Measurements from ENCODE around the gene KANK4. TPM values are rescaled to one million over a fixed set of nuclear protein-coding genes. Genes with fewer than 3 reads are reported as not detected.
"Not testable (repeated sequence)": the region's sequence is repeated elsewhere in the genome, so short reads cannot be mapped to it uniquely, and the experiment has no call there.

KANK4 gene
- total RNA-seq, 1 donor from 2014 or later: 0.47 TPM

GRCh38 chr1:62237950-62238374 lies 81.3 kb downstream of the KANK4 start:
- DNase-seq: no peak

DNA sequence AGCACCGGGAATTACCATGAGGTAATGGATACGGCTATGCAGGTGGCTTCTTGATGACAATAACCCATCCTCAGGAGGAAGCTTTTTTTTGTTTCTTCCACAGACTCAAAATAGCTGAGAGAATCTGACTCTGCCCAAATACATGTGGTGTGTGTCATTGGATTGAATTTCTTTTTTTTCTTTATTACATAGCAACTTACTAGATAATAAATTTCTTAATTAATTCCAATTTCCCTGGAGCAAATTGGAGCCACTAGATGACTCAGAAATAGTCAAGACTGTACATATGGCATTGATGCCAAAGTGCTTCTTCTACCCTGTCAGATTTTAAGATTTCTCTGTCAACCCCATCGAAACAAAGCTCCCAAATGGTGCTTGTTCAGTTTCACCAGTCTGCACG lies 81.9 kb downstream of the KANK4 start:
- DNase-seq: no peak

DNA sequence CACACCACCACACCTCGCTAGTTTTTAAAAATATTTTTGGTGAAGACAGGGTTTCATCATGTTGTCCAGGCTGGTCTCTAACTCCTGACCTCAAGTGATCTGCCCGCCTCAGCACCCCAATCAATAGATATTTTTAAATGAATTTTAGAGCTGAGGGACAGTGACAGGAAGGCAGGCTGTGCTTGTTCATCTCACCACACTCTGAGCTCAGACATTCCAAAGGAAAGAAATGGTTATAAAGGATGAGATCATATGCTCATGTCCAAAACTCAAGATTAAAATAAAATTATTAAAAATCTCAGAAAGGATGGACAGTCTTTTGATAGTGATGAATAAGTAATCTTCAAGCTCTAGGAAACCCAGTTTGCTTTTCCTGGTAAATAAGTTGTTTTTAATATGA lies 83.7 kb downstream of the KANK4 start:
- no peak for DNase-seq

- no peak for DNase-seq
Measured at GRCh38 chr1:62234688-62235087, 84.5 kb downstream of the KANK4 start.

DNA sequence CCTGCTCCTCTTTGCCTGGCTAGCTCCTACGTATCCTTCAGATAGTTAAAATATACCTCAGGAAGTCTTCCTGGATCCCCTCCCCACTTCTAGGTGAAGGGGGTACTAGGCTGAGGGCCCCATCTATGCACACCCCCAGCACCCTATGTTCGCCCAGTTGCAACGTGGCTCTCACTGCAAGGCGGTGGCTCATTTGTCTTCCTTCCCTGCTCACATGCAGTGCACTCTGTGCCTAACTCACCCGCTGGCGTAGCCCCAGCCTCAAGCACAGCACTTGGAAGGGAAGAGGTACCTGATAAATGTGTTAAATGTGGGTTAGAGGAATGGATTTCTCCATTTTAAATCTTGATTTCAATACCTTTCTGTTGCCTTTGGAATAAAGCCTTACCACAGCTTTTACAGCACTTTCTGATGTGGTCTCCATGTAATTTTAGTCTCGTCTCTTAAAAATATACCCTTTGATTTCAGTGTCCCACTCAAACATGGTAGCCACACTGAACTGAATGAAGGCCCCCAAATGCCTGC lies 85.2 kb downstream of the KANK4 start:
- no peak for DNase-seq

GRCh38 chr1:62232871-62233278 lies 86.4 kb downstream of the KANK4 start:
- no peak for DNase-seq

DNA sequence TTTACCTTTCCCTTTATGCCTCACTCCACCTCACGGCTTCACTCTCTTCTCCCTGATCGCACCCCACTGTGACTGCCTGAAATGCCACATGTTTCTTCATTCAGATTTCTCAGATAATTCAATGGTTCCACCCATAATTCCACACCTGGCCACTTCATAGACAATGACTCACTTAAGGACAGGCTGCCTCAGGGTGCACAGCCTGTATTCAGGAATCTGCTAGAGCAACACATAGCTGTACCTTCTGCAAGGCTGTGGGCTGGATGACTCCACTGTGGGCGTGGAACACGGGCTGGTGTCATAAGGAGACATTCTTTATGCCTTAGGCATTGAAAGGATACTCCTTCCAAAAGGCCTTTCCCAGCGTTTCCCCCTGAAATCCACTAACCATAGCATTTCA lies 88.5 kb downstream of the KANK4 start:
- no peak for DNase-seq

- no peak for DNase-seq
Measured at GRCh38 chr1:62229932-62230331, 89.3 kb downstream of the KANK4 start.

DNA sequence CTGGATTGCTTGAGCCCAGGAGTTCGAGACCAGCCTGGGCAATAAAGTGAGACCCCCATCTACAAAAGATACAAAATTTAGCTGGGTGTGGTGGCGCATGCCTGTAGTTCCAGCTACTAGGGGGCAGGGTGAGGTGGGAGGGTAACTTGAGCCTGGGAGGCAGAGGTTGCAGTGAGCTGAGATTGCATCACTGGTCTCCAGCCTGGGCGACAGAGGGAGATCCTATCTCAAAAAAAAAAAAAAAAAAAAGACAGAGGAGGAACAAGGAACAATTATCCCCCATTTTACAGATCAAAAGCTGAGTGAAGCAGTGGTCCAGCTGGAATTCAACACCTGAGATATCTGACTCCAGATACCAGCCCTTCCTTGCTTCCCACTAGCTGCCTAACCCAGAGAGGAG lies 89.8 kb downstream of the KANK4 start:
- no peak for DNase-seq

DNA sequence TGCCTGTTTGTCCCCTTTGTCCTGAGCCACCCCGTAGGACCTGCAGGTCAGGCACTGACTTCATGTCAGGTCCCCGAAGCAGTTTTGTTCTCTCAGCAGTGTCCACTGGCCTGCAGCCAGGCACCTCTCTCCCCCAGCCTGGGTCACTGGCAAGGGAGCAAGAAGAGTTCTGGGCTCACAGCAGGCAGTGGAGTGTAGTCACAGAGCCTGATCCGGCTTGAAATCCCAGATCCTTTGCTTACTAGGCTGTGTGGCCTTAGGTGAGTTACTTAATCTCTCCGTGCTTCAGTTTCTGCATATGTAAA lies 90.4 kb downstream of the KANK4 start:
- no peak for DNase-seq

DNA sequence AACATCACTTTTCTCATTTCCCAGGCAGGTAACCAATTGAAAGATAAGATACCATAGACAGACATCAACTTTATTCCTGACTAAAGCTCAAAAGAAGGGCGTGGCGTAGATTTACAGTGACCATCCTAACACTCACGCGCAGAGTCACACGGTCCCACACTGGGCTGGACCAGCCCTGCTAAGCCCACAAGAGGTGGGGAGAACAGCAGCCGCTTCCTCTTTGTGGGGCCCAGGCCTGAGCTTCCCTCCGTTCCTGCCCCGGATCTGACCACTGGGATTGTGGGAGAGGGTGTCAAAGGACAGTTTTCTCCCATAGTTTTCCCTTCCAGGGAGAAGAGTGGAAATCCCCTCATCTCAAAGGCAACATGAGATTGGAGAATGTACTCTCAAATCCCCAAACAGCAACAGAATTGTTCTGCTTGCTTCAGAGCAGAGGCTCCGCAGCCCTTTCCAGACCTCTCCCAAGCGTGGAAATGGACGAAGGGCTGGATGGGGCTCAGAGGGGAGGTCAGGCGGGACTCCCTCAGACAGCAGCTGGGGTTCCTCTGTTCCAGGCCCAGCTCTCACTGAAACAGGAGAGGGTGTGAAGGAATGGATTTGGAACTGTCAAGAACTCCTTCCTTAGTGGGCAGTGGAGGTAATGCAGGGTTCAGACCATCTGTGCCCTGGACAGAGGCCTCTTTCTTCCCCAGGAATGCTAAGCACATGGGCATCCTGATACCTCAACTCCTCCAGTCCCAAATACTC lies 90.9 kb downstream of the KANK4 start:
- no peak for DNase-seq

GRCh38 chr1:62227496-62227895 lies 91.7 kb downstream of the KANK4 start:
- DNase-seq: no peak

- DNase-seq: no peak
Measured at GRCh38 chr1:62224182-62224581, 95.1 kb downstream of the KANK4 start.

DNA sequence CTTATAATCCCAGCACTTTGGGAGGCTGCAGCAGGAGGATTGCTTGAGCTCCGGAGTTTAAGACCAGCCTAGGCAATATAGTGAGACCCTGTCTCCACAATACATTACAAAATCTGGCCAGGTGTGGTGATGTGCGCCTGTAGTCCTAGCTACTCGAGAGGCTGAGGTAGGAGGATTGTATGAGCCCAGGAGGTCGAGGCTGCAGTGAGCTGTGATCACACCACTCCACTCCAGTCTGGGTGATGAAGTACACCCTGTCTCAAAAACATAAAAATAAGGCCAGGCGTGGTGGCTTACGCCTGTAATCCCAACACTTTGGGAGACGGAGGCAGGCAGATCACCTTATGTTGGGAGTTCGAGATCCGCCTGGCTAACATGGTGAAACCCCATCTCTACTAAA lies 96.9 kb downstream of the KANK4 start:
- DNase-seq: no peak

GRCh38 chr1:62221171-62221570 lies 98.1 kb downstream of the KANK4 start:
- DNase-seq: no peak

- DNase-seq: not testable (repeated sequence)
Measured at GRCh38 chr1:62220456-62220855, 98.8 kb downstream of the KANK4 start.

GRCh38 chr1:62218604-62219003 lies 100.6 kb downstream of the KANK4 start:
- no peak for DNase-seq

GRCh38 chr1:62213075-62213914 lies 105.9 kb downstream of the KANK4 start:
- no peak for DNase-seq

- DNase-seq: no peak
Measured at GRCh38 chr1:62212411-62212810, 106.8 kb downstream of the KANK4 start.

DNA sequence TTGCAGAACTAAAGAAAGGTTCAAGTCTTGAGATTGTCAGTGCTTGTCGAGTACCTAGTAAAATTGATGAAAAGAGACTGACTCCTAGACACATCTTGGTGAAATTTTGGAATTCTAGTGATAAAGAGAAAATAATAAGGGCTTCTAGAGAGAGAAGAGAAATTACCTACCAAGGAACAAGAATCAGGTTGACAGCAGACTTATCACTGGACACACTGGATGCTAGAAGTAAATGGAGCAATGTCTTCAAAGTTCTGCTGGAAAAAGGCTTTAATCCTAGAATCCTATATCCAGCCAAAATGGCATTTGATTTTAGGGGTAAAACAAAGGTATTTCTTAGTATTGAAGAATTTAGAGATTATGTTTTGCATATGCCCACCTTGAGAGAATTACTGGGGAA lies 108.3 kb downstream of the KANK4 start:
- DNase-seq: no peak

GRCh38 chr1:62209931-62210595 lies 109.2 kb downstream of the KANK4 start:
- no peak for DNase-seq

GRCh38 chr1:62208970-62209369 lies 110.3 kb downstream of the KANK4 start:
- DNase-seq: no peak

DNA sequence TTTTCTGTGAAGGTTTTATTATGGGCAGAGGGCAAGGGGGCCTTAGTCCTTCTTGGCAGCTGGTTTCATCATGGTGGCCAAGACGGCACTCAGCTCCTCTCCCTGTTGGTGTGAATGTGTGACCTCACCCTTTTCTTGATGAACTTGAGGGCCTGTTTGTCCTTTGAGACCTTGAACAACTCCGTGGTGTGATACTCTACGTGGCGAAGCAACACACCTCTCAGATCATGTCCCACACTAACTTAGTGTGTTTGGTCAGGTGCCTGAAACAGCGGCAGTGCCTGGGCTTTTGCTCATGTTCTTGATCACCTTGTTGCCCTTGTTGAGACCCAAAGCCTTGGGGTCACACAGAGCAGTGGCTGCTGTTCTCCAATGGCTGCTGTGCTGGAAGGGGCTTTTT lies 111.1 kb downstream of the KANK4 start:
- no peak for DNase-seq

Measured in occipital lobe (tissue), 2 donors.